ENCODE results near the gene HILPDA. TPM values are rescaled to one million over a fixed set of nuclear protein-coding genes. Genes with fewer than 3 reads are reported as not detected.
A peak's percentile ranks its signal among the peaks of the same experiment; 100 is the strongest.

The HILPDA gene
- total and polyA plus RNA-seq, 9 of the 15 experiments (the other 6 are each of a cell fraction or from before 2014, with no cell fraction given), result 8.3 to 71.8 (median 23.5) TPM

DNA sequence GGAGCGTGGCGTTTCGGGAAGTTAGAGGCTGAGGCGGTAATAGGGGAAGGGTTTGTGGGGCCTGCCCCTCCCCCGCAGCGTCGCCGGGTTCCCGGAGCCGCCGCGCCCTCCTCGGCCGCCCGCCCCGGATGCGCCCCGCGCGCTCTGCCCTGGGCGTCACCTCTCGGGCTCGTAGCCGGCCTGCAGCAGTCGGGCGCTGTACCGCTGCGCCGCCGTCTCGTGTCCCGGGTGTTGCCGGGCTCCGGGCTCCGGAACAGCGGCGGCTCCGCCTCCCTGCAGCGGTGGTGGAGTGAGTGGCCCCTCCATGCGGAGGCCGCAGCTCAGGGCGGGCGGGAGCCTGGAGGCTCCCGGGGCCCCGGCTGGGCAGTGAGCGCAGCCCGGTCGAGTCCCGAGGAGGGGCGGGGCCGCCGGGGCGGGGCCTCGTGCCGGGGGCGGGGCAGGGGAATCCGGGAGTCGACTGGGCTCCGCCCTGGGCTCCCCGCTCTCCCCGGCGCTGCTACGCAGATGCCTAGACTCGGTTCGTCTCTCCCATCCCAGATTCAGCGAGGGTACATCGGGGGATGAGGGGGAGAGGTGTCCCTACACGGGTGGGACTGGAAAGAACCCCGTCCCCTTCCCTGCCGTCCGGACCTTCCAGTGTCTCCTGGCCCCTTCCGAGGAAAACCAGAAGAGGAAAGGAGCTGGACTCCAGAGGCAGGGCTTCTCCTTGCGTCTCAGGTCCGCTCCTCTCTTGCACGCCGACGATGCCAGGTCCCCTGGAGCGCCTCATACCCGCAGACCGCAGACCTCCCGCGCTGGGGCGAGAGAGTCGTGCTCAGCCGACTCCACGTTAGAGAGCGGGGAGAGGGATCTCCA, 45.9 kb upstream of the HILPDA start, which contains the start of gene IMPDH1 (continued):
- TF ChIP-seq, protein P1, sequence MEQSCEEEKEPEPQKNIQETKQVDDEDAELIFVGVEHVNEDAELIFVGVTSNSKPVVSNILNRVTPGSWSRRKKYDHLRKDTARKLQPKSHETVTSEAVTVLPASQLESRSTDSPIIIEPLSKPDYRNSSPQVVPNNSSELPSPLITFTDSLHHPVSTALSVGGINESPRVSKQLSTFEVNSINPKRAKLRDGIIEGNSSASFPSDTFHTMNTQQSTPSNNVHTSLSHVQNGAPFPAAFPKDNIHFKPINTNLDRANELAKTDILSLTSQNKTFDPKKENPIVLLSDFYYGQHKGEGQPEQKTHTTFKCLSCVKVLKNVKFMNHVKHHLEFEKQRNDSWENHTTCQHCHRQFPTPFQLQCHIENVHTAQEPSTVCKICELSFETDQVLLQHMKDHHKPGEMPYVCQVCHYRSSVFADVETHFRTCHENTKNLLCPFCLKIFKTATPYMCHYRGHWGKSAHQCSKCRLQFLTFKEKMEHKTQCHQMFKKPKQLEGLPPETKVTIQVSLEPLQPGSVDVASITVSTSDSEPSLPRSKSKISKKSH (CRISPR knock-in tag; IDR thresholded peaks at IDR 0.05), result no peak
- TF ChIP-seq MEIS2 (IDR thresholded peaks at IDR 0.05; ENCODE audit: partially characterized antibody) (no peak), ZNF561 (CRISPR knock-in tag; conservative IDR thresholded peaks at IDR 0.05) (no peak), ZBTB1 (CRISPR knock-in tag; IDR thresholded peaks at IDR 0.05; ENCODE audit: borderline replicate concordance, low read depth) (no peak), POLR2G (IDR thresholded peaks at IDR 0.05; ENCODE audit: low read depth, low read length) (peak; percentile 93), ZNF764 (CRISPR knock-in tag; IDR thresholded peaks at IDR 0.05; ENCODE audit: low read depth) (no peak), CCNT2 (IDR thresholded peaks at IDR 0.05; ENCODE audit: borderline replicate concordance, extremely low read depth, insufficient read length, low read depth, low read length) (peak; percentile 97), NFIC (IDR thresholded peaks at IDR 0.05) (peak; percentile 59), ZKSCAN8 (CRISPR knock-in tag; IDR thresholded peaks at IDR 0.05) (no peak), NR4A1 (CRISPR knock-in tag; IDR thresholded peaks at IDR 0.05) (peak; percentile 82; the same call in 1 of the 2 replicates), NR4A1 (tag; IDR thresholded peaks at IDR 0.05) (peak; percentile 52; the same call in 1 of the 2 replicates), KLF1 (tag; IDR thresholded peaks at IDR 0.05) (peak; percentile 92), MECOM (CRISPR knock-in tag; IDR thresholded peaks at IDR 0.05) (no peak)
- TF ChIP-seq, protein P2, sequence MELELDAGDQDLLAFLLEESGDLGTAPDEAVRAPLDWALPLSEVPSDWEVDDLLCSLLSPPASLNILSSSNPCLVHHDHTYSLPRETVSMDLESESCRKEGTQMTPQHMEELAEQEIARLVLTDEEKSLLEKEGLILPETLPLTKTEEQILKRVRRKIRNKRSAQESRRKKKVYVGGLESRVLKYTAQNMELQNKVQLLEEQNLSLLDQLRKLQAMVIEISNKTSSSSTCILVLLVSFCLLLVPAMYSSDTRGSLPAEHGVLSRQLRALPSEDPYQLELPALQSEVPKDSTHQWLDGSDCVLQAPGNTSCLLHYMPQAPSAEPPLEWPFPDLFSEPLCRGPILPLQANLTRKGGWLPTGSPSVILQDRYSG (tag; conservative IDR thresholded peaks at IDR 0.05; ENCODE audit: low read depth), result no peak
- TF ChIP-seq, protein P3, sequence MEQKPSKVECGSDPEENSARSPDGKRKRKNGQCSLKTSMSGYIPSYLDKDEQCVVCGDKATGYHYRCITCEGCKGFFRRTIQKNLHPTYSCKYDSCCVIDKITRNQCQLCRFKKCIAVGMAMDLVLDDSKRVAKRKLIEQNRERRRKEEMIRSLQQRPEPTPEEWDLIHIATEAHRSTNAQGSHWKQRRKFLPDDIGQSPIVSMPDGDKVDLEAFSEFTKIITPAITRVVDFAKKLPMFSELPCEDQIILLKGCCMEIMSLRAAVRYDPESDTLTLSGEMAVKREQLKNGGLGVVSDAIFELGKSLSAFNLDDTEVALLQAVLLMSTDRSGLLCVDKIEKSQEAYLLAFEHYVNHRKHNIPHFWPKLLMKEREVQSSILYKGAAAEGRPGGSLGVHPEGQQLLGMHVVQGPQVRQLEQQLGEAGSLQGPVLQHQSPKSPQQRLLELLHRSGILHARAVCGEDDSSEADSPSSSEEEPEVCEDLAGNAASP (IDR thresholded peaks at IDR 0.05), result no peak
- TF ChIP-seq, protein P4, sequence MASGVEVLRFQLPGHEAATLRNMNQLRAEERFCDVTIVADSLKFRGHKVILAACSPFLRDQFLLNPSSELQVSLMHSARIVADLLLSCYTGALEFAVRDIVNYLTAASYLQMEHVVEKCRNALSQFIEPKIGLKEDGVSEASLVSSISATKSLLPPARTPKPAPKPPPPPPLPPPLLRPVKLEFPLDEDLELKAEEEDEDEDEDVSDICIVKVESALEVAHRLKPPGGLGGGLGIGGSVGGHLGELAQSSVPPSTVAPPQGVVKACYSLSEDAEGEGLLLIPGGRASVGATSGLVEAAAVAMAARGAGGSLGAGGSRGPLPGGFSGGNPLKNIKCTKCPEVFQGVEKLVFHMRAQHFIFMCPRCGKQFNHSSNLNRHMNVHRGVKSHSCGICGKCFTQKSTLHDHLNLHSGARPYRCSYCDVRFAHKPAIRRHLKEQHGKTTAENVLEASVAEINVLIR (CRISPR knock-in tag; IDR thresholded peaks at IDR 0.05), result no peak
- TF ChIP-seq, protein P5, sequence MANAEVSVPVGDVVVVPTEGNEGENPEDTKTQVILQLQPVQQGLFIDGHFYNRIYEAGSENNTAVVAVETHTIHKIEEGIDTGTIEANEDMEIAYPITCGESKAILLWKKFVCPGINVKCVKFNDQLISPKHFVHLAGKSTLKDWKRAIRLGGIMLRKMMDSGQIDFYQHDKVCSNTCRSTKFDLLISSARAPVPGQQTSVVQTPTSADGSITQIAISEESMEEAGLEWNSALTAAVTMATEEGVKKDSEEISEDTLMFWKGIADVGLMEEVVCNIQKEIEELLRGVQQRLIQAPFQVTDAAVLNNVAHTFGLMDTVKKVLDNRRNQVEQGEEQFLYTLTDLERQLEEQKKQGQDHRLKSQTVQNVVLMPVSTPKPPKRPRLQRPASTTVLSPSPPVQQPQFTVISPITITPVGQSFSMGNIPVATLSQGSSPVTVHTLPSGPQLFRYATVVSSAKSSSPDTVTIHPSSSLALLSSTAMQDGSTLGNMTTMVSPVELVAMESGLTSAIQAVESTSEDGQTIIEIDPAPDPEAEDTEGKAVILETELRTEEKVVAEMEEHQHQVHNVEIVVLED (CRISPR knock-in tag; IDR thresholded peaks at IDR 0.05), result peak; percentile 65

Data from K562 (cell line).